Esophagus squamous epithelium (tissue), 5 donors: ENCODE measurements around the gene ADH1B. TPM values are rescaled to one million over a fixed set of nuclear protein-coding genes. Genes with fewer than 3 reads are reported as not detected.

Source experiments
- DNase-seq: peaks from one replicate; lab custom pipeline; 2025; lab: John Stamatoyannopoulos, UW
- H3K27ac ChIP-seq, 4 donors: fragments of 200-600 bp; sonication (generic); one replicate each; pipeline ENCODE4 v1.5.1; 2016 to 2019; ENCODE audit warnings: mild to moderate bottlenecking in 1 of 4
- H3K27me3 ChIP-seq, 4 donors: fragments of 200-600 bp; sonication (generic); 1 replicate in 3 of 4; 2 replicates in 1 of 4; pipeline versions ENCODE4 v1.5.1 to v1.6.0; 2017 to 2021; ENCODE audit warnings: antibody characterized with exemption in 1 of 4
- H3K36me3 ChIP-seq, 3 donors: fragments of 200-600 bp; sonication (generic); one replicate each; pipeline ENCODE4 v1.5.1; 2016 to 2019
- H3K4me1 ChIP-seq, 3 donors: fragments of 200-600 bp; sonication (generic); one replicate each; pipeline ENCODE4 v1.5.1; 2017 to 2019
- H3K4me3 ChIP-seq, 4 donors: fragments of 200-600 bp; sonication (generic); 1 replicate in 3 of 4; 2 replicates in 1 of 4; pipeline ENCODE4 v1.5.1; 2016 to 2019; ENCODE audit warnings: mild to moderate bottlenecking in 2 of 4, moderate library complexity in 1 of 4
- H3K9me3 ChIP-seq, 3 donors: fragments of 200-600 bp; sonication (generic); one replicate each; pipeline ENCODE4 v1.5.1; 2016 to 2019
- CTCF ChIP-seq, 6 experiments: fragments of 450-650 bp in 4 of 6; fragments of 200-600 bp in 2 of 6; sonication (generic) in 2 of 6; IDR thresholded peaks; one replicate each; pipeline ENCODE4 v1.5.1; 2016 to 2019; ENCODE audit warnings: antibody characterized with exemption in 6 of 6, mild to moderate bottlenecking in 4 of 6, moderate library complexity in 4 of 6
- POLR2A ChIP-seq, 4 donors: fragments of 450-650 bp; IDR thresholded peaks; one replicate each; pipeline ENCODE4 v1.6.1; 2017; ENCODE audit warnings: antibody characterized with exemption in 4 of 4, mild to moderate bottlenecking in 4 of 4, moderate library complexity in 3 of 4
- WGBS, 2 donors: methylation state at CpG; one replicate each; pipeline ENCODE4 v1.1.5; 2018; 5-methylcytosine and 5-hydroxymethylcytosine counted together
- intact Hi-C: fragments of 100-400 bp; cut with DNase I; formaldehyde crosslinking; loops from one replicate; pipeline ENCODE4 v1.15.0; 2022
- total RNA-seq, 4 donors: library from RNA; depleted of rRNA; stranded (reverse); fragments of >200 nt; gene quantifications; one replicate each; pipeline ENCODE4 v1.1.0, GENCODE V29; 2016
- donor health status: DM: yes; HTN: yes; CAD: no.

The ADH1B gene
- total RNA-seq, 4 donors from 2014 or later, result 12.9 to 468 (median 181) TPM

DNA sequence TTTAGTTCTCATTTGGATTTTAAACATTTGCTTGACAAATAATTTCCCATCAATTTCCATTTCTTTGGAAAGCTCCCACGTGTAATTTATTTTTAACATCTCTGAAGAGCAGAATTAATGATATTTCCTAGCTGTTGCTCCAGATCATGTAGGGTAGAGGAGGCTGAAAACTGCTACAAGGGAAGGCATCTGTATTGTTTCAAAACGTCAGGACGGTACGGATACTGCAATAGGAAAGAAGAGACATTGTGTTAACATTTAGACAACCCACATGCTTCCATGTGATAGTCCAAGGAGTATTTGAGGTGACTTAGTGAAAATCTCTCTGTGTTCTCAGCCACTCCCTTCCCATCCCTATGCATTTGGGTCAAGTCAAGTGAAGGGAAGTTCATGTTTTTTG, 15.4 kb upstream of the ADH1B start:
- intact Hi-C loops, result no loop called here
- no peaks in the 10 kb centered on the region for H3K9me3 ChIP-seq
- DNase-seq, result no peak
- H3K4me3 ChIP-seq, result no peak overlapping the region
- H3K27me3 ChIP-seq, result no peaks in the 10 kb centered on the region
- no peaks in the 10 kb centered on the region for H3K36me3 ChIP-seq
- TF ChIP-seq POLR2A (IDR thresholded peaks at IDR 0.05) (no peak), CTCF (IDR thresholded peaks at IDR 0.05) (no peak)
- no peaks in the 10 kb centered on the region for H3K4me1 ChIP-seq
- 52 to 72% methylated on average over 4 of the region's 4 CpGs for WGBS, 2 donors
- H3K27ac ChIP-seq, result no peak overlapping the region

GRCh38 chr4:99334880-99335279, 13.7 kb upstream of the ADH1B start:
- H3K9me3 ChIP-seq, result no peaks in the 10 kb centered on the region
- no peak overlapping the region for H3K4me3 ChIP-seq
- intact Hi-C loops, result no loop called here
- H3K27me3 ChIP-seq, result no peaks in the 10 kb centered on the region
- WGBS, 2 donors, result 55 to 79% methylated on average over 1 of the region's 1 CpG
- no peak for DNase-seq
- H3K27ac ChIP-seq, result no peak overlapping the region
- no peak for TF ChIP-seq POLR2A (IDR thresholded peaks at IDR 0.05)
- no peaks in the 10 kb centered on the region for H3K4me1 ChIP-seq
- no peaks in the 10 kb centered on the region for H3K36me3 ChIP-seq

- peaks cover 0 to 16% (median 0%) of the 10 kb centered on the region in 3 donors for H3K9me3 ChIP-seq
Measured at GRCh38 chr4:99330648-99331047, 9.4 kb upstream of the ADH1B start.

GRCh38 chr4:99329876-99330275, 8.7 kb upstream of the ADH1B start:
- 42 to 58% methylated on average over 1 to 2 of the region's 2 CpGs for WGBS, 2 donors
- DNase-seq, result no peak

More at GRCh38 chr4:99330648-99331047, 9.4 kb upstream of the ADH1B start:
- peaks cover 0 to under 1% (median 0%) of the 10 kb centered on the region in 3 donors for H3K4me1 ChIP-seq
- H3K36me3 ChIP-seq, result no peaks in the 10 kb centered on the region
- H3K27ac ChIP-seq, result peak overlapping the region in 2 of 4 donors; percentile 48 to 61
- intact Hi-C loops, result no loop called here
- TF ChIP-seq POLR2A (IDR thresholded peaks at IDR 0.05) (no peak), CTCF (IDR thresholded peaks at IDR 0.05) (no peak)
- no peak overlapping the region for H3K4me3 ChIP-seq
- no peaks in the 10 kb centered on the region for H3K27me3 ChIP-seq
- WGBS, 2 donors, result 62 to 85% methylated on average over 3 of the region's 3 CpGs
- no peak for DNase-seq

GRCh38 chr4:99324979-99325378, 3.8 kb upstream of the ADH1B start:
- TF ChIP-seq CTCF (IDR thresholded peaks at IDR 0.05) (no peak), POLR2A (IDR thresholded peaks at IDR 0.05) (no peak)
- intact Hi-C loops, result no loop called here
- Histone ChIP-seq H3K9me3 (peaks cover 0 to 16% (median 0%) of the 10 kb centered on the region in 3 donors), H3K4me1 (peaks cover 5 to 41% (median 15%) of the 10 kb centered on the region in 3 donors), H3K4me3 (no peak overlapping the region), H3K27me3 (no peaks in the 10 kb centered on the region), H3K36me3 (no peaks in the 10 kb centered on the region), H3K27ac (peak overlapping the region in 3 of 4 donors; percentile 83 to 85 (median 85))
- DNase-seq, result no peak
- WGBS, 2 donors, result 25 to 30% methylated on average over 3 of the region's 3 CpGs

More at GRCh38 chr4:99329876-99330275, 8.7 kb upstream of the ADH1B start:
- no peak overlapping the region for H3K4me3 ChIP-seq
- H3K9me3 ChIP-seq, result peaks cover 0 to 16% (median 0%) of the 10 kb centered on the region in 3 donors
- peak overlapping the region in 3 of 4 donors; percentile 61 to 72 (median 62) for H3K27ac ChIP-seq
- no peaks in the 10 kb centered on the region for H3K36me3 ChIP-seq
- H3K27me3 ChIP-seq, result no peaks in the 10 kb centered on the region
- intact Hi-C loops, result no loop called here
- H3K4me1 ChIP-seq, result peaks cover 0 to 8% (median 0%) of the 10 kb centered on the region in 3 donors
- no peak for TF ChIP-seq CTCF (IDR thresholded peaks at IDR 0.05)
- TF ChIP-seq POLR2A (IDR thresholded peaks at IDR 0.05), result no peak
